ENCODE measurements around the gene NRXN3.

DNA sequence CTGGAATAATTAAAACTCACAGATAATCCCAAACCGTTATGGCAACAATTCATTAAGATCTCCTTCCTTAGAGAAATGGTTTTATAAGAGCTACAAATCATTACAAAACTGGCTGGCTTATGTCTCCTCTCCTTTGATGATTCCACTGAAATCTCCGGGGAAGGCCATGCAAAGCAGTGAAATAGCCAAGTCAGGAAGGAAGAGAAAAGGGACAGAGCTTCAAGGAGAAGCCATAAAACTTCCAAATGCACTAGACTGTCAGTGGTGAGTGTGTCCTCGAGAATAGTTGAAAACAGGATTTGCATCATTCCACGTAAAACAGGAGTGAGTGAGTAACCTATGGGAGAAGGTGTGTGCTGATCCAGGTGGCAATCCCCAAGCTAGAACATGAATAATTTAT lies 1711.1 kb downstream of the NRXN3 start:
- TF ChIP-seq USF1 (IDR thresholded peaks at IDR 0.05; ENCODE audit: borderline replicate concordance, low read depth) (no peak), CTCF (IDR thresholded peaks at IDR 0.05) (no peak), REST (IDR thresholded peaks at IDR 0.05; ENCODE audit: low read depth, low read length) (no peak), TCF12 (IDR thresholded peaks at IDR 0.05) (no peak), POLR2AphosphoS5 (IDR thresholded peaks at IDR 0.05; ENCODE audit: low read depth, low read length) (no peak), JUND (IDR thresholded peaks at IDR 0.05) (no peak), YY1 (IDR thresholded peaks at IDR 0.05; ENCODE audit: low read depth) (no peak), GABPA (IDR thresholded peaks at IDR 0.05; ENCODE audit: low read depth) (no peak), SIN3A (IDR thresholded peaks at IDR 0.05; ENCODE audit: borderline replicate concordance, low read depth, low read length) (no peak), MAX (IDR thresholded peaks at IDR 0.05; ENCODE audit: low read depth) (no peak)

Data from SK-N-SH (cell line).